ENCODE measurements around the gene NCAPD3. TPM values are rescaled to one million over a fixed set of nuclear protein-coding genes. Genes with fewer than 3 reads are reported as not detected.

NCAPD3 gene
- total RNA-seq, 1 donor from 2014 or later, result 17.5 TPM

GRCh38 chr11:134176284-134176683, 47.5 kb downstream of the NCAPD3 start:
- no peak for DNase-seq (ENCODE audit: low spot score)
- intact Hi-C loops (cut with DNase I), result no loop called here

DNA sequence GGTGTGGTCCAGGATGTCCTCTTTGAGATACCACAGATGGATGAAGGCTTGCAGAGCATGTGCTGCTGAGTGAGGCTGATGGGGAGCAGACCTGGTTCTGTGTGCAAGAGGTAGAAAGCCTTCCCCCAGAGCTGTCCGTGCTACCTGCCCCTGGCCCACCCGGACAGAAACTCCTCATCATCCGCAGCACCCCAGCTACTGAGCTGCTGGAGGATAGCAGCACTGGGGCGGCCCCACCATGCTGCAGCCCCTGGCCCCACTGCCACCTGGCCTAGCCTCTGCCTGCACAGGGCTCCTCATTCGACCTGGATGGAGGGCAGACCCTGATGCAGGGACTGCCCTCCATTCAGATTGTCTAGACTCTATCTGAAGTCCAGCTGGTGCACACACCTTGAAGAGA, 50.5 kb downstream of the NCAPD3 start:
- DNase-seq (ENCODE audit: low spot score), result no peak
- intact Hi-C loops (cut with DNase I), result no loop called here

GRCh38 chr11:134171951-134172350, 51.8 kb downstream of the NCAPD3 start:
- no peak for DNase-seq (ENCODE audit: low spot score)
- intact Hi-C loops (cut with DNase I), result no loop called here

DNA sequence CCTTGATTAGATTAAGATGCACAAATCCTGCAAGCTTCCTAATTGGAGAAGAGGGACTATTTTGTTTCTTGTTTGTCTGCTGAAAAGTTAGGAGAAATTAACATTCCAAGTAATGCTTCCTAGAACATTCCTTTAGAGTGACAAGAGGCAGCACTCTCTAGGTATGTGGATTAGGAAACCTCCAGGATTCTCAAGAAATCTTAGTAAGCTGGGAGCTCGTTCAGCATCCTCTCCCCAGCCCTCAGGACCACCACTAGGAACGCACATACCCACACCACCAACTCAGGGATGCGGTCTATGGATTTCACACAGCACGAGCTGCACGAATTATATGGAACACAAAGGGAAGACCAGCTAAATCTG, 52.9 kb downstream of the NCAPD3 start:
- intact Hi-C loops (cut with DNase I), result no loop called here

GRCh38 chr11:134170177-134170918, 53.4 kb downstream of the NCAPD3 start:
- intact Hi-C loops (cut with DNase I), result no loop called here
- DNase-seq (ENCODE audit: low spot score), result no peak

More for the DNA sequence above, 52.9 kb downstream of the NCAPD3 start:
- no peak for DNase-seq (ENCODE audit: low spot score)

GRCh38 chr11:134164490-134165370, 59.0 kb downstream of the NCAPD3 start:
- intact Hi-C loops (cut with DNase I), result no loop called here
- no peak for DNase-seq (ENCODE audit: low spot score)

DNA sequence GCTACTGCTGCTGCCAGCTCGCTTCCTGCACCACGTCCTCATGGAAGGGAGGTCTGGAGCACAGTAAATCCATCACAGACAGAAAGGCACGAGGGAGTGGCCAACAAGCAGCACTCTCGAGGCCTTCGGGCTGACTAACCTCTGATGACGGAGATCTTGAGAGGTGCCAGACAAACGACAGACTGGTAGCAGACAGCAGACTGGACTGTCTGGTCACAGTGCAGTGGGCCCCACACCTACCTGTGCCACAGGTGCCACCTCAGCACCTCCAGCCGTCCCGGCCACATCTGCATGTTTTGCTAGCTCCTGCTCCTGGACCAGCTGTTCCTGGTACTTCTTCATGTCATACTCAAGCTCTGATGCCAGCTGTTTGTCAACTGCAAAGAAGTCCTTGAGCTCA, 64.1 kb downstream of the NCAPD3 start:
- intact Hi-C loops (cut with DNase I), result no loop called here

DNA sequence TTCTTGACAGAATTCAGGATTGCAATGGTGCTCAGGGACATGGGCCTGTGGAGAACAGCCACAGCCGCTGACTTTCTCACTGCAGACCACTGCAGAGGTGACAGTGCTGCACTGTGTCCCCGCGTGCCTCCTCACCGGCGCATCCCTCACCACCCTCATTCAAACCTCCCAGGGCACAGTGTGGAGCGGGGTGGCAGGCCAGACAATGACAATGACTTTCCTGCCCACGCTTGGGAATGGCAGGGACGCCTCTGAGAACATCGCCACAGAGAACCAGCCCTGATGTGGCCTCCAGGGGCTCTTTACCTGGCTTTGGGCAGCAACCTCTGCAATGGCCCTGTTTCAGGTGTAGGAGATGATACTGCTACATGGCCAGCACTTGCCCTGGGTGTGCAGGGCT, 65.7 kb downstream of the NCAPD3 start:
- no peak for DNase-seq (ENCODE audit: low spot score)
- intact Hi-C loops (cut with DNase I), result no loop called here

More for the DNA sequence above, 64.1 kb downstream of the NCAPD3 start:
- DNase-seq (ENCODE audit: low spot score), result no peak

DNA sequence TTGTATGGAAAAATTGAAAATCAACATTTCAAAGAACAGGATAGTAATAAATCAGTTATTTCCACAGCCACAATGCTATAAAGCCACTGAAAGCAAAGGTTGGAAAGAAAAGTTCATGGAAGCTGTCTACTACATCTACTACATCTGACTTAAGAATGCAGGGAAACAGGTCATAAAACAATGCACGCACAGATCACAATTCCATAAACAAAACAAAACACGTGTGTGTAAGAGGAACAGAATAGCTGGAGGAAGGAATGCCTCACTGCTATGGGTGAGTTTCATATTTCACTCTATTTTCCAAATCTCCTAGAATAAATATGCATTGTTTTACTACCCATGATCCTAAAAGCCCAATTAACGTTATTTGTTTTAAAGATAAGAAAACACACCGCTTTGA, 66.3 kb downstream of the NCAPD3 start:
- no peak for DNase-seq (ENCODE audit: low spot score)
- intact Hi-C loops (cut with DNase I), result no loop called here

- DNase-seq (ENCODE audit: low spot score), result no peak
- intact Hi-C loops (cut with DNase I), result no loop called here
Measured at GRCh38 chr11:134155946-134156865, 67.6 kb downstream of the NCAPD3 start.

DNA sequence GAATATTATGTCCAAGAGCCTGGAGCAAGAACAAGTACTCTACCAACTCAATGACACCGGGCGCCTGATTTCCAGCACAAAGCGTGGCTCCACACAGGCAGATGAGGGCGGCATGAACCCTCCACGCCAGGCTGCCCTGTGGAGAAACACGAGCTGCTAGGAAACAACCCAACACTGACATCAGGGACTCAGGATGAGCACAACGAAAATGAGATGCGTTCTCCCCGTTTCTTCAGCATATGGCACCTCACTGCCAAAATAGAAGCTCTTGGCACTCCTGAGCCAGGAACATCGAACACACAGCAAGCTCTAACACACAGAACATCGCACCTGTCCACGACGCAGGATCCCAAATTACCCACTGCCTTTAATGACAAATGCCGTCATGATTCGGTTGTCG, 68.3 kb downstream of the NCAPD3 start:
- intact Hi-C loops (cut with DNase I), result no loop called here
- DNase-seq (ENCODE audit: low spot score), result no peak

DNA sequence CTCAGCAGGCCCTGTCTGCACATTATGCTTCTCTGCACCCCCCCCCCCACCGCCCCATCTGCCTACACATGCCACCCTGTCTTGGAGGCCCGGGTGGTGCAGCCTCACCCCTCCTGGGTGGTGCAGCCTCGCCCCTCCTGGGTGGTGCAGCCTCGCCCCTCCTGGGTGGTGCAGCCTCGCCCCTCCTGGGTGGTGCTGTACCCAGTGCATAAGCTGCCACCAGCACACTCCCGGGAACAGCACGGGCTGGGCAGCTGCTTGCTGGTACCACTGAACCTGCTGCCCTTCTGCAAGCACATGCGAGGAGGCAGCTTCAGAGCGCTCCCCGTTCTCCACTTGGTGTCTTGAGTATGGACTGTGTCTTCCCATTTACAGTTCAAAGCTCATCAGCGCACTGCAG, 69.3 kb downstream of the NCAPD3 start:
- intact Hi-C loops (cut with DNase I), result no loop called here
- no peak for DNase-seq (ENCODE audit: low spot score)

- no peak for DNase-seq (ENCODE audit: low spot score)
- intact Hi-C loops (cut with DNase I), result no loop called here
Measured at GRCh38 chr11:134153147-134153905, 70.4 kb downstream of the NCAPD3 start.

DNA sequence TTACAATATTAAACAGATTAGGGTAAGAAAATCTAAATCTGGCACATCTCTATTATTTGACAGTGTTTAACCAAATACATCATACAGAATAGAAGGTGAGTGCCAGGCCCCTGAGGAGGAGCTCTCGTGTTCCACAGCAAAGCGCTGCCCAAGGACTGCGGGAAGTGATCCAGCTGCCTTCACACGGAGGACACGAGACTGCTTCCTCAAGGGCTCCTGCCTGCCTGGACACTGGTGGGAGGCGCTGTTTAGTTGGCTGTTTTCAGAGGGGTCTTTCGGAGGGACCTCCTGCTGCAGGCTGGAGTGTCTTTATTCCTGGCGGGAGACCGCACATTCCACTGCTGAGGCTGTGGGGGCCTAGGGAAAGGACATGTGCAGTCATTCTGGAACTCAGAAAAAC, 71.1 kb downstream of the NCAPD3 start:
- intact Hi-C loops (cut with DNase I), result no loop called here
- DNase-seq (ENCODE audit: low spot score), result no peak

- intact Hi-C loops (cut with DNase I), result no loop called here
- no peak for DNase-seq (ENCODE audit: low spot score)
Measured at GRCh38 chr11:134151083-134151747, 72.6 kb downstream of the NCAPD3 start.

- DNase-seq (ENCODE audit: low spot score), result no peak
- intact Hi-C loops (cut with DNase I), result no loop called here
Measured at GRCh38 chr11:134150195-134150903, 73.4 kb downstream of the NCAPD3 start.

DNA sequence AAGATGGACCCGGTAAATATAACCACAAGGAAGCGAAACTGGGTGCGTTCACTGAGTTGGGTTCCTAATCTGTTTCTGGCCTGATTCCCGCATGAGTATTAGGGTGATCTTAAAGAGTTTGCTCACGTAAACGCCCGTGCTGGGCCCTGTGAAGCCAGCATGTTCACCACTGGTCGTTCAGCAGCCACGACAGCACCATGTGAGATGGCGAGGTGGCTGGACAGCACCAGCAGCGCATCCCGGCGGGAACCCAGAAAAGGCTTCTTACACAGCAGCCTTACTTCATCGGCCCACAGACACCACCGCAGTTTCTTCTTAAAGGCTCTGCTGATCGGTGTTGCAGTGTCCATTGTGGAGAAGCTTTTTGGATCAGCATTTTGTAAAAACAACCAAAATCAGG, 74.4 kb downstream of the NCAPD3 start:
- no peak for DNase-seq (ENCODE audit: low spot score)
- intact Hi-C loops (cut with DNase I), result no loop called here

GRCh38 chr11:134146598-134146997, 77.2 kb downstream of the NCAPD3 start:
- no peak for DNase-seq (ENCODE audit: low spot score)
- intact Hi-C loops (cut with DNase I), result no loop called here
